Thyroid gland (tissue), 4 donors: ENCODE measurements around the gene PHACTR1. TPM values are rescaled to one million over a fixed set of nuclear protein-coding genes. Genes with fewer than 3 reads are reported as not detected.

ENCODE experiments used
- DNase-seq, 2 donors: peaks; one replicate each; pipeline ENCODE4 v3.0.0-alpha.2; 2019
- H3K27ac ChIP-seq, 3 donors: fragments of 200-600 bp; sonication (generic); 1 replicate in 2 of 3; 2 replicates in 1 of 3; pipeline ENCODE4 v1.5.1; 2016 to 2019; ENCODE audit warnings: mild to moderate bottlenecking in 1 of 3, moderate library complexity in 1 of 3
- H3K27me3 ChIP-seq: fragments of 200-600 bp; sonication (generic); one replicate; pipeline ENCODE4 v1.5.1; 2019
- H3K36me3 ChIP-seq, 2 donors: fragments of 200-600 bp; sonication (generic); one replicate each; pipeline ENCODE4 v1.5.1; 2016 to 2019
- H3K4me1 ChIP-seq, 2 donors: fragments of 200-600 bp; sonication (generic); one replicate each; pipeline ENCODE4 v1.5.1; 2017 to 2019
- H3K4me3 ChIP-seq, 3 donors: fragments of 200-600 bp; sonication (generic); replicated peaks in 1 of 3; 1 replicate in 2 of 3; 2 replicates in 1 of 3; pipeline ENCODE4 v1.5.1; 2016; ENCODE audit warnings: mild to moderate bottlenecking in 1 of 3
- H3K9me3 ChIP-seq: fragments of 200-600 bp; sonication (generic); one replicate; pipeline ENCODE4 v1.5.1; 2017
- CTCF ChIP-seq, 6 experiments: fragments of 200-600 bp in 3 of 6; fragments of 450-650 bp in 3 of 6; sonication (generic) in 3 of 6; IDR thresholded peaks; one replicate each; pipeline ENCODE4 v1.5.1; 2016 to 2019; ENCODE audit warnings: antibody characterized with exemption in 6 of 6, mild to moderate bottlenecking in 2 of 6, inconsistent platforms in 1 of 6, moderate library complexity in 1 of 6
- POLR2A ChIP-seq, 2 donors: fragments of 450-650 bp; IDR thresholded peaks; one replicate each; pipeline ENCODE4 v1.6.1; 2017; ENCODE audit warnings: antibody characterized with exemption in 2 of 2, mild to moderate bottlenecking in 2 of 2, moderate library complexity in 1 of 2
- WGBS, 2 donors: methylation state at CpG; one replicate each; pipeline ENCODE4 v1.1.5; 2017; 5-methylcytosine and 5-hydroxymethylcytosine counted together
- intact Hi-C: fragments of 100-400 bp; cut with DNase I; formaldehyde crosslinking; loops from one replicate; pipeline ENCODE4 v1.15.1; 2023
- total RNA-seq, 4 donors: library from RNA; depleted of rRNA; stranded (reverse); fragments of >200 nt; gene quantifications; one replicate each; pipeline ENCODE4 v1.2.3, GENCODE V29; 2016

The PHACTR1 gene
- total RNA-seq, 4 donors from 2014 or later = 2.9 to 8.6 (median 4.4) TPM

- Histone ChIP-seq H3K9me3 (no peaks in the 10 kb centered on the region), H3K27ac (no peak overlapping the region), H3K27me3 (no peaks in the 10 kb centered on the region), H3K4me1 (no peaks in the 10 kb centered on the region), H3K4me3 (no peak overlapping the region), H3K36me3 (no peaks in the 10 kb centered on the region)
- intact Hi-C loops = no loop called here
- DNase-seq = no peak
- TF ChIP-seq POLR2A (IDR thresholded peaks at IDR 0.05) (no peak), CTCF (IDR thresholded peaks at IDR 0.05) (no peak)
These were observed 204.9 kb downstream of the PHACTR1 start for GRCh38 chr6:12921467-12921866.

- no peaks in the 10 kb centered on the region for H3K27me3 ChIP-seq
- H3K27ac ChIP-seq = no peak overlapping the region
- no peak for DNase-seq
- 81% methylated on average over 3 of the region's 3 CpGs for WGBS, 2 donors
- no peak overlapping the region for H3K4me3 ChIP-seq
- H3K9me3 ChIP-seq = no peaks in the 10 kb centered on the region
- intact Hi-C loops = no loop called here
- TF ChIP-seq CTCF (IDR thresholded peaks at IDR 0.05) (no peak), POLR2A (IDR thresholded peaks at IDR 0.05) (no peak)
- H3K4me1 ChIP-seq = no peaks in the 10 kb centered on the region
- H3K36me3 ChIP-seq = no peaks in the 10 kb centered on the region
These were observed 207.2 kb downstream of the PHACTR1 start for GRCh38 chr6:12923644-12924235.

- H3K4me3 ChIP-seq = no peak overlapping the region
- no peaks in the 10 kb centered on the region for H3K27me3 ChIP-seq
- no peaks in the 10 kb centered on the region for H3K9me3 ChIP-seq
- no peaks in the 10 kb centered on the region for H3K4me1 ChIP-seq
- intact Hi-C loops = no loop called here
- H3K36me3 ChIP-seq = no peaks in the 10 kb centered on the region
- TF ChIP-seq CTCF (IDR thresholded peaks at IDR 0.05) (no peak), POLR2A (IDR thresholded peaks at IDR 0.05) (no peak)
- 74 to 93% methylated on average over 1 of the region's 1 CpG for WGBS, 2 donors
- no peak overlapping the region for H3K27ac ChIP-seq
- no peak for DNase-seq
These were observed 208.3 kb downstream of the PHACTR1 start for GRCh38 chr6:12924911-12925310.

- Histone ChIP-seq H3K27me3 (no peaks in the 10 kb centered on the region), H3K36me3 (no peaks in the 10 kb centered on the region), H3K4me3 (no peak overlapping the region), H3K27ac (no peak overlapping the region), H3K4me1 (no peaks in the 10 kb centered on the region), H3K9me3 (no peaks in the 10 kb centered on the region)
- DNase-seq = no peak
- TF ChIP-seq CTCF (IDR thresholded peaks at IDR 0.05) = no peak
- TF ChIP-seq POLR2A (IDR thresholded peaks at IDR 0.05) = no peak
- intact Hi-C loops = no loop called here
- WGBS, 2 donors = 35 to 50% methylated on average over 3 to 5 of the region's 5 CpGs
These were observed 211.2 kb downstream of the PHACTR1 start for GRCh38 chr6:12927746-12928145.

GRCh38 chr6:12929678-12930077 lies 213.1 kb downstream of the PHACTR1 start:
- 78 to 84% methylated on average over 2 of the region's 2 CpGs for WGBS, 2 donors
- Histone ChIP-seq H3K4me1 (no peaks in the 10 kb centered on the region), H3K36me3 (no peaks in the 10 kb centered on the region), H3K9me3 (no peaks in the 10 kb centered on the region), H3K27me3 (no peaks in the 10 kb centered on the region), H3K4me3 (no peak overlapping the region), H3K27ac (no peak overlapping the region)
- TF ChIP-seq POLR2A (IDR thresholded peaks at IDR 0.05) (no peak), CTCF (IDR thresholded peaks at IDR 0.05) (no peak)
- no peak for DNase-seq
- intact Hi-C loops = no loop called here
